Smooth muscle cell (in vitro differentiated cells): ENCODE measurements around the gene NCOA5. TPM values are rescaled to one million over a fixed set of nuclear protein-coding genes. Genes with fewer than 3 reads are reported as not detected.

ENCODE experiments used
- DNase-seq: peaks from one replicate; lab custom pipeline; 2025; ENCODE audit not compliant: unreplicated experiment; lab: John Stamatoyannopoulos, UW
- H2AFZ ChIP-seq: fragments of 200-600 bp; sonication (generic); 2 replicates; pipeline ENCODE4 v1.6.0; 2016; ENCODE audit warnings: antibody characterized with exemption, low read depth, mild to moderate bottlenecking
- H3F3A ChIP-seq: fragments of 200-600 bp; sonication (generic); 2 replicates; pipeline ENCODE4 v1.6.0; 2017; ENCODE audit warnings: antibody characterized with exemption, low read depth
- H3K27ac ChIP-seq: fragments of 200-600 bp; sonication (generic); 2 replicates; pipeline ENCODE4 v1.5.1; 2016; ENCODE audit warnings: low read depth, mild to moderate bottlenecking
- H3K27me3 ChIP-seq: fragments of 200-600 bp; sonication (generic); 2 replicates; pipeline ENCODE4 v1.6.1; 2016; ENCODE audit warnings: low read depth, mild to moderate bottlenecking
- H3K36me3 ChIP-seq: fragments of 200-600 bp; sonication (generic); 2 replicates; pipeline ENCODE4 v1.5.1; 2016; ENCODE audit warnings: low read depth
- H3K4me1 ChIP-seq: fragments of 200-600 bp; sonication (generic); 2 replicates; pipeline ENCODE4 v1.5.1; 2016; ENCODE audit warnings: low read depth
- H3K4me2 ChIP-seq: fragments of 200-600 bp; sonication (generic); 2 replicates; pipeline ENCODE4 v1.6.0; 2016; ENCODE audit warnings: mild to moderate bottlenecking
- H3K4me3 ChIP-seq: fragments of 200-600 bp; sonication (generic); 2 replicates; pipeline ENCODE4 v1.5.1; 2016; ENCODE audit warnings: mild to moderate bottlenecking
- H3K79me2 ChIP-seq: fragments of 200-600 bp; sonication (generic); 2 replicates; pipeline ENCODE4 v1.6.0; 2016; ENCODE audit warnings: low read depth, mild to moderate bottlenecking
- H3K9ac ChIP-seq: fragments of 200-600 bp; sonication (generic); 2 replicates; pipeline ENCODE4 v1.6.0; 2016; ENCODE audit warnings: low read depth
- H3K9me3 ChIP-seq: fragments of 200-600 bp; sonication (generic); replicated peaks from 2 replicates; pipeline ENCODE4 v1.5.1; 2016; ENCODE audit warnings: low read depth
- H4K20me1 ChIP-seq: fragments of 200-600 bp; sonication (generic); 2 replicates; pipeline ENCODE4 v1.6.0; 2016; ENCODE audit warnings: low read depth
- WGBS: methylation state at CpG from one replicate; pipeline ENCODE4 v1.1.7; 2016; ENCODE audit warnings: low lambda C conversion rate; 5-methylcytosine and 5-hydroxymethylcytosine counted together
- polyA plus RNA-seq: library from polyadenylated mRNA; unstranded; fragments of >200 nt; fragmentation: Nextera tagmentation; extraction: Ambion mirVana; gene quantifications from 2 replicates; pipeline ENCODE4 v1.2.1, GENCODE V29; 2016
- total RNA-seq: library from RNA; depleted of rRNA; stranded (reverse); fragments of >200 nt; gene quantifications from 2 replicates; pipeline ENCODE4 v1.2.3, GENCODE V29; 2014
- TF ChIP-seq, protein P1 (sequence below): fragments of 200-600 bp; sonication (generic); IDR thresholded peaks from 2 replicates; pipeline ENCODE4 v1.5.1; 2017; ENCODE audit warnings: borderline replicate concordance, mild to moderate bottlenecking, antibody characterized with exemption; ENCODE audit not compliant: insufficient read depth, poor library complexity, severe bottlenecking

Gene NCOA5
- total and polyA plus RNA-seq, 2 experiments from 2014 or later = 8.3 to 11.4 TPM

DNA sequence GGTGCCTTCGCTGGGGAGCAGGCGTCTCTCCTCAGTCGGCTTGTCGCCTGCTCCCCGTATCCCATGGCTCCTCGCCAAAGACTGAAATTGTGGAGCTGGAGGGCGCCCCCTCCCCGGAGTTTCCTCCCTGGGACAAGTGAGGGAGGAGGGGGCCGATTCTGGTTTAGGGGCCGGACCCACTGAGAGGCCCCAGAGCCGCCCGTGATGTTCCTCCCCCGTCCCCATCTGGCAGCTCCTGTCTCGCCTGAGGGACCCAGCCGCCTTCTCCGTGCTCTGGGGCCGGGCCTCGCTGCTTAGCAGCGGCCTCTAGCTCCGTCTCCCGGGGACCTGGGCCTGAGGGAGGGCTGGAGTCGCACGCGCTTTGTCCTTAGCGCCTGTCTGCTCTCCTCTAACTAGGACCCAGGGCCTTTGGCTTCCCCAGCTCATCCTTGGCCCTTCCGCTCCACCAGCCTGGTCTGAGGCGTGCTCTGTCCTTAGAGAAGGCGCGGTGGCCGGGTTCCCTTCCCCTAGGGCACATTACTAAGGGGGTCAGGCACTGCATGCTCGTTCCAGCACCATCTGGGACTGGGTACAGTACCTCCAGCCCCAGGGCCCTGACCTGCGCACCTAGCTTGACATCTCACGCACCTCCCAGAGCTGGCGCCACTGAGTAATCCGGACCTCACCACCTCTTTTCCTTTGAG lies 31.0 kb downstream of the NCOA5 start:
- TF ChIP-seq, protein P1, sequence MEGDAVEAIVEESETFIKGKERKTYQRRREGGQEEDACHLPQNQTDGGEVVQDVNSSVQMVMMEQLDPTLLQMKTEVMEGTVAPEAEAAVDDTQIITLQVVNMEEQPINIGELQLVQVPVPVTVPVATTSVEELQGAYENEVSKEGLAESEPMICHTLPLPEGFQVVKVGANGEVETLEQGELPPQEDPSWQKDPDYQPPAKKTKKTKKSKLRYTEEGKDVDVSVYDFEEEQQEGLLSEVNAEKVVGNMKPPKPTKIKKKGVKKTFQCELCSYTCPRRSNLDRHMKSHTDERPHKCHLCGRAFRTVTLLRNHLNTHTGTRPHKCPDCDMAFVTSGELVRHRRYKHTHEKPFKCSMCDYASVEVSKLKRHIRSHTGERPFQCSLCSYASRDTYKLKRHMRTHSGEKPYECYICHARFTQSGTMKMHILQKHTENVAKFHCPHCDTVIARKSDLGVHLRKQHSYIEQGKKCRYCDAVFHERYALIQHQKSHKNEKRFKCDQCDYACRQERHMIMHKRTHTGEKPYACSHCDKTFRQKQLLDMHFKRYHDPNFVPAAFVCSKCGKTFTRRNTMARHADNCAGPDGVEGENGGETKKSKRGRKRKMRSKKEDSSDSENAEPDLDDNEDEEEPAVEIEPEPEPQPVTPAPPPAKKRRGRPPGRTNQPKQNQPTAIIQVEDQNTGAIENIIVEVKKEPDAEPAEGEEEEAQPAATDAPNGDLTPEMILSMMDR = no peak
- H3F3A ChIP-seq = no peaks in the 10 kb centered on the region
- H4K20me1 ChIP-seq = peaks cover 70% of the 10 kb centered on the region
- WGBS = 11% methylated on average over 35 of the region's 35 CpGs
- H3K27me3 ChIP-seq = peaks cover 37% of the 10 kb centered on the region
- peaks cover 14% of the 10 kb centered on the region for H3K4me1 ChIP-seq
- peak overlapping the region; percentile 86 for H3K4me2 ChIP-seq
- no peaks in the 10 kb centered on the region for H3K9me3 ChIP-seq
- H3K79me2 ChIP-seq = no peaks in the 10 kb centered on the region
- no peak for DNase-seq
- H3K36me3 ChIP-seq = no peaks in the 10 kb centered on the region
- H2AFZ ChIP-seq = no peak overlapping the region
- no peak overlapping the region for H3K9ac ChIP-seq
- no peak overlapping the region for H3K27ac ChIP-seq
- peak overlapping the region; percentile 40 for H3K4me3 ChIP-seq

DNA sequence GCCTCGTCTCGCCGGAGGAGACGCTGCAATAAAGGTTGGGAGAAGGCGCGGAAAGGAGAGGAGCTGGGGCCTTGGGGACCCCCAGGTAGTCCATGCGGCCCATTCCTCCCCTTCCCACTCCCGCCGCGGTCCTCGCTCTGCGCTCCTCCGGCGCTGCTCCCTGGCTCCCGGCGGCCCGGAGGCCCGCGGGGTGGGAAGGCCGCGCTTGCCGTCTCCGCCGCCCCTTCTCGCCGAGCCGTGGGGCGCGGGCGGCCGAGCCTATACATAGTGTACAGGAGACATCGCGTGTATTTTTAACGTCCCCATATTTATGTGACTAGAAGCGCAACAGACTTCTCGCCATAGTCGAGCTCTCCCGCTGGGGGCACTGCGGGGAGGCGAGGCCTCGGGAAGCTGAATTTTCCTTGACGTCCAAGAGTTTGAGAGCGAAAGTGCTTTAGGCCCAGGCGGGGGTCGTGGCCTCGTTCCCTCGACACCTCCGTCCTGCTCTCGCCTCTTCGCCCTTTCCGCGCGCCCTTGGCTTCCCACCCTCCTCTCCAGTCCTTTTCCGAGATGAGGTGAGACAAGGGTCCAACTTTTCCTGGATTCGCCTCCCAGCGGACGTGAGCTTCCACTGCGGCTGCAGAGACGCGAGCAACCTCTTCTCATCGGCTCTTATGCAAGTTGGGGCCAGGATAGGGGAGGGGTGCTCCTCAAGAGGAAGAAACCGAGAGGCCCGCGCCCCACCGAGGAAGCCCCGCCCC lies 31.7 kb downstream of the NCOA5 start:
- Histone ChIP-seq H3K36me3 (no peaks in the 10 kb centered on the region), H3K4me1 (peaks cover 14% of the 10 kb centered on the region), H3F3A (no peaks in the 10 kb centered on the region), H3K79me2 (no peaks in the 10 kb centered on the region), H3K4me2 (peak overlapping the region; percentile 86), H2AFZ (no peak overlapping the region), H3K9ac (no peak overlapping the region), H4K20me1 (peaks cover 63% of the 10 kb centered on the region), H3K9me3 (no peaks in the 10 kb centered on the region), H3K27me3 (peaks cover 39% of the 10 kb centered on the region), H3K4me3 (peak overlapping the region; percentile 40), H3K27ac (no peak overlapping the region)
- WGBS = 10% methylated on average over 61 of the region's 66 CpGs
- DNase-seq = peak; percentile 31
- TF ChIP-seq, protein P1 = peak; percentile 18

DNA sequence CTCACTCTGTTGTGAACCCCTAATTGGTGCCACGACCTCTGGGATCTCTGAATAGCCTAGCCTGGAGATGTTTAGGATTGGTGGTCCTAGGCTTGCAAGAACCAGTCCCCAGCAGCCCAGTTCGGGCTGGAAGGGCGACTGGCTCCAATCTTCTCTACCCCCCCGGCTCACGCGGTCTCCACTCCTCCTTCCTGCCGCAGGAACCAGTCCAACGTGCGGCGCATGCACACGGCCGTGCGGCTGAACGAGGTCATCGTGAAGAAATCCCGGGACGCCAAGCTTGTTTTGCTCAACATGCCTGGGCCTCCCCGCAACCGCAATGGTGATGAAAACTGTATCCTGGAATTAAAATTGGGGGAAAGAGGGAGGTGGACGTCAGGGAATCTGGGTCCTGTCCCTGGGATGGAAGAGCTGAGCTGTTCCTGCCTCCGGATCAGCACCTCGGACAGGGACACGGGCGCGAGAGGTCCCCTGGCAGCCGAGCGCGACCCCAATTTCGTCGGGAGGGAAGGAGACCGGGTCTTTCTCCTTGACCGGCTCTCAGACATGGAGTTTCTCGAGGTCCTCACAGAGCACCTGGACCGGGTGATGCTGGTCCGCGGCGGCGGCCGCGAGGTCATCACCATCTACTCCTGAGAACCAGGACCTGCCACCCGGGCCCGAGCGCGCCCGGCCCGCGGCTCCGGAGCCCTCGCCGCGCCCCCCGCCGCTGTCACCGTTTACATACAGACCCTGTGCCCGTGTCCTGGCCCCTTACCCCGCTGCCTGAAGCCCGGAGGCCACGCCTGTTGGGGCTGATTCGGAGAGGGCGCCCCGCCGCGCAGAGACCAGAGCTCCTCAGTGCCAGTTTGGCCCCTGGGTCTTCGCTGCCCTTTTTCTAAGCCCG lies 32.5 kb downstream of the NCOA5 start:
- Histone ChIP-seq H3F3A (no peaks in the 10 kb centered on the region), H3K4me3 (peak overlapping the region; percentile 21), H4K20me1 (peaks cover 55% of the 10 kb centered on the region), H3K36me3 (no peaks in the 10 kb centered on the region), H3K4me1 (peaks cover 14% of the 10 kb centered on the region), H3K9me3 (no peaks in the 10 kb centered on the region), H3K4me2 (peak overlapping the region; percentile 86), H3K79me2 (no peaks in the 10 kb centered on the region), H3K9ac (no peak overlapping the region), H2AFZ (no peak overlapping the region), H3K27me3 (peaks cover 39% of the 10 kb centered on the region), H3K27ac (no peak overlapping the region)
- WGBS = 25% methylated on average over 57 of the region's 65 CpGs
- peak; percentile 29 for DNase-seq
- TF ChIP-seq, protein P1 = no peak
